ENCODE data around the gene ATP5F1A. TPM values are rescaled to one million over a fixed set of nuclear protein-coding genes. Genes with fewer than 3 reads are reported as not detected.

ATP5F1A gene
- total and polyA plus RNA-seq, 2 donors (not counting 3 experiments of a cell fraction or from before 2014, with no cell fraction given): 405 to 585 TPM

GRCh38 chr18:46061796-46062195 is 36.3 kb downstream of the ATP5F1A start:
- Histone ChIP-seq H4K20me1 (replicated peaks; ENCODE audit: control insufficient read depth, extremely low read depth, insufficient read depth, low read length) (no peaks in the 10 kb centered on the region), H3K4me3 (replicated peaks in 1 of 3; ENCODE audit: insufficient read depth in 1 of 3, low read depth in 1 of 3, low read length in 3 of 3) (no peak overlapping the region), H3K27me3 (ENCODE audit: control insufficient read depth in 2 of 2, insufficient read depth in 2 of 2, low read length in 2 of 2) (no peaks in the 10 kb centered on the region), H3K4me1 (ENCODE audit: control insufficient read depth, extremely low read depth, insufficient read depth, low read length) (no peaks in the 10 kb centered on the region), H3K9me3 (replicated peaks; ENCODE audit: control insufficient read depth, insufficient read depth, low read length) (no peaks in the 10 kb centered on the region), H3K79me2 (ENCODE audit: control insufficient read depth, insufficient read depth, low read length) (no peaks in the 10 kb centered on the region), H2AFZ (ENCODE audit: low read depth, low read length) (no peak overlapping the region), H3K9me1 (replicated peaks; ENCODE audit: control insufficient read depth, extremely low read depth, insufficient read depth, low read length) (no peaks in the 10 kb centered on the region), H3K27ac (ENCODE audit: insufficient read depth, low read depth, low read length) (no peak overlapping the region), H3K36me3 (ENCODE audit: control insufficient read depth in 2 of 2, extremely low read depth in 1 of 2, insufficient read depth in 2 of 2, low read length in 2 of 2) (no peaks in the 10 kb centered on the region), H3K4me2 (ENCODE audit: insufficient read depth, low read length) (no peak overlapping the region), H3K9ac (replicated peaks; ENCODE audit: extremely low read depth, insufficient read depth, low read length) (no peak overlapping the region)
- BruUV-seq (replicated peaks): no TSS peak
- intact Hi-C loops (cut with micrococcal nuclease) (loop anchor here (2.0 to 10.0 kb wide), 2 partner anchors 57 to 63 kb away; no protein-coding TSS in a partner anchor), dilution Hi-C loops (cut with MboI; ENCODE audit: extremely low pct_ligation_motif_present, low sequenced_read_pairs) (no loop called here)
- POLR2A ChIA-PET: no interaction called here
- no peak for DNase-seq (ENCODE audit: low read depth, low spot score)
- no peak for TF ChIP-seq EZH2 (IDR thresholded peaks at IDR 0.05; ENCODE audit: borderline replicate concordance, low read depth, low read length, severe bottlenecking)
- no peak for TF ChIP-seq JUN (IDR thresholded peaks at IDR 0.05; ENCODE audit: borderline replicate concordance, insufficient read depth, insufficient read length, low read depth)
- no peak for TF ChIP-seq GATA2 (IDR thresholded peaks at IDR 0.05; ENCODE audit: insufficient read depth, insufficient read length, low read depth, low read length)
- no peak for TF ChIP-seq FOS (IDR thresholded peaks at IDR 0.05; ENCODE audit: borderline replicate concordance, insufficient read depth, low read length)
- TF ChIP-seq MYC (IDR thresholded peaks at IDR 0.05; ENCODE audit: low read depth, low read length): no peak
- TF ChIP-seq CTCF (IDR thresholded peaks at IDR 0.05; ENCODE audit: extremely low read depth in 1 of 2, insufficient read depth in 1 of 2, low read depth in 1 of 2, low read length in 2 of 2): no peak
- no peak for TF ChIP-seq POLR2AphosphoS5 (IDR thresholded peaks at IDR 0.05; ENCODE audit: insufficient read depth, low read depth, low read length)
- no peak for TF ChIP-seq POLR2A (IDR thresholded peaks at IDR 0.05; ENCODE audit: low read depth, low read length)
- no peak for TF ChIP-seq MAX (IDR thresholded peaks at IDR 0.05; ENCODE audit: insufficient read depth, insufficient read length)
- CTCF ChIA-PET: interaction anchor here (1.8 to 2.7 kb wide), 2 partner anchors 8 to 12 kb away, joined by 7 to 13 read pairs; no protein-coding TSS in a partner anchor
- no peak for FAIRE-seq
